Measurements from ENCODE around the gene E2F1.

E2F1 gene

GRCh38 chr20:33704197-33704924 is 18.2 kb upstream of the E2F1 start:
- Histone ChIP-seq H3K4me3 (ENCODE audit: low read depth in 1 of 2, low read length in 2 of 2) (no peak overlapping the region), H3K9ac (ENCODE audit: low read depth, low read length) (no peak overlapping the region), H4K20me1 (ENCODE audit: insufficient read depth, low read length) (no peaks in the 10 kb centered on the region), H3K4me1 (ENCODE audit: insufficient read depth, low read length) (no peaks in the 10 kb centered on the region), H3K27ac (ENCODE audit: low read length) (no peak overlapping the region), H3K9me3 (ENCODE audit: insufficient read depth, low read length, severe bottlenecking) (no peaks in the 10 kb centered on the region), H3K4me2 (ENCODE audit: insufficient read depth, low read length) (no peak overlapping the region), H3K36me3 (ENCODE audit: insufficient read depth, low read length) (peaks cover 19% of the 10 kb centered on the region), H3K79me2 (ENCODE audit: insufficient read depth, low read length) (no peaks in the 10 kb centered on the region), H2AFZ (ENCODE audit: low read depth, low read length) (no peak overlapping the region), H3K27me3 (ENCODE audit: insufficient read depth, low read length, poor library complexity) (no peaks in the 10 kb centered on the region)
- no peak for ATAC-seq (ENCODE audit: insufficient read depth, low read depth)
- no peak for TF ChIP-seq CTCF (IDR thresholded peaks at IDR 0.05; ENCODE audit: borderline replicate concordance, extremely low read depth, low read length, poor library complexity, severe bottlenecking)
- TF ChIP-seq EZH2 (IDR thresholded peaks at IDR 0.05; ENCODE audit: borderline replicate concordance, low read depth, low read length, severe bottlenecking) = no peak
- no peak for DNase-seq

GRCh38 chr20:33703498-33704137 is 17.4 kb upstream of the E2F1 start:
- ATAC-seq (ENCODE audit: insufficient read depth, low read depth) (no peak), DNase-seq (no peak)
- H3K4me2 ChIP-seq (ENCODE audit: insufficient read depth, low read length) = no peak overlapping the region
- H3K4me1 ChIP-seq (ENCODE audit: insufficient read depth, low read length) = no peaks in the 10 kb centered on the region
- TF ChIP-seq EZH2 (IDR thresholded peaks at IDR 0.05; ENCODE audit: borderline replicate concordance, low read depth, low read length, severe bottlenecking) (no peak), CTCF (IDR thresholded peaks at IDR 0.05; ENCODE audit: borderline replicate concordance, extremely low read depth, low read length, poor library complexity, severe bottlenecking) (no peak)
- no peaks in the 10 kb centered on the region for H3K9me3 ChIP-seq (ENCODE audit: insufficient read depth, low read length, severe bottlenecking)
- H3K79me2 ChIP-seq (ENCODE audit: insufficient read depth, low read length) = no peaks in the 10 kb centered on the region
- H2AFZ ChIP-seq (ENCODE audit: low read depth, low read length) = no peak overlapping the region
- H4K20me1 ChIP-seq (ENCODE audit: insufficient read depth, low read length) = no peaks in the 10 kb centered on the region
- H3K27ac ChIP-seq (ENCODE audit: low read length) = no peak overlapping the region
- no peak overlapping the region for H3K4me3 ChIP-seq (ENCODE audit: low read depth in 1 of 2, low read length in 2 of 2)
- no peaks in the 10 kb centered on the region for H3K27me3 ChIP-seq (ENCODE audit: insufficient read depth, low read length, poor library complexity)
- H3K9ac ChIP-seq (ENCODE audit: low read depth, low read length) = no peak overlapping the region
- H3K36me3 ChIP-seq (ENCODE audit: insufficient read depth, low read length) = peaks cover 19% of the 10 kb centered on the region

- H2AFZ ChIP-seq (ENCODE audit: low read depth, low read length) = no peak overlapping the region
- H3K27me3 ChIP-seq (ENCODE audit: insufficient read depth, low read length, poor library complexity) = no peaks in the 10 kb centered on the region
- H3K4me2 ChIP-seq (ENCODE audit: insufficient read depth, low read length) = no peak overlapping the region
- peaks cover 19% of the 10 kb centered on the region for H3K36me3 ChIP-seq (ENCODE audit: insufficient read depth, low read length)
- no peak for TF ChIP-seq EZH2 (IDR thresholded peaks at IDR 0.05; ENCODE audit: borderline replicate concordance, low read depth, low read length, severe bottlenecking)
- DNase-seq (no peak), ATAC-seq (ENCODE audit: insufficient read depth, low read depth) (peak; percentile 9; the same call in 1 of the 3 replicates)
- no peaks in the 10 kb centered on the region for H3K4me1 ChIP-seq (ENCODE audit: insufficient read depth, low read length)
- H3K9ac ChIP-seq (ENCODE audit: low read depth, low read length) = no peak overlapping the region
- H3K79me2 ChIP-seq (ENCODE audit: insufficient read depth, low read length) = no peaks in the 10 kb centered on the region
- H3K4me3 ChIP-seq (ENCODE audit: low read depth in 1 of 2, low read length in 2 of 2) = no peak overlapping the region
- H4K20me1 ChIP-seq (ENCODE audit: insufficient read depth, low read length) = no peaks in the 10 kb centered on the region
- no peaks in the 10 kb centered on the region for H3K9me3 ChIP-seq (ENCODE audit: insufficient read depth, low read length, severe bottlenecking)
- no peak overlapping the region for H3K27ac ChIP-seq (ENCODE audit: low read length)
Measured at GRCh38 chr20:33702861-33703260, 16.7 kb upstream of the E2F1 start.

All from DND-41 (cell line).